ENCODE results near the gene CTNNA3. TPM values are rescaled to one million over a fixed set of nuclear protein-coding genes. Genes with fewer than 3 reads are reported as not detected.

CTNNA3 gene
- total RNA-seq, 6 experiments from 2014 or later, result 0.19 to 3.6 (median 1.2) TPM

- no peak for ATAC-seq
- Histone ChIP-seq H3K9me3 (no peaks in the 10 kb centered on the region), H3K4me3 (no peak overlapping the region), H3K36me3 (no peaks in the 10 kb centered on the region), H3K4me1 (no peaks in the 10 kb centered on the region), H3K27me3 (no peaks in the 10 kb centered on the region), H3K27ac (no peak overlapping the region)
- TF ChIP-seq, protein P1, sequence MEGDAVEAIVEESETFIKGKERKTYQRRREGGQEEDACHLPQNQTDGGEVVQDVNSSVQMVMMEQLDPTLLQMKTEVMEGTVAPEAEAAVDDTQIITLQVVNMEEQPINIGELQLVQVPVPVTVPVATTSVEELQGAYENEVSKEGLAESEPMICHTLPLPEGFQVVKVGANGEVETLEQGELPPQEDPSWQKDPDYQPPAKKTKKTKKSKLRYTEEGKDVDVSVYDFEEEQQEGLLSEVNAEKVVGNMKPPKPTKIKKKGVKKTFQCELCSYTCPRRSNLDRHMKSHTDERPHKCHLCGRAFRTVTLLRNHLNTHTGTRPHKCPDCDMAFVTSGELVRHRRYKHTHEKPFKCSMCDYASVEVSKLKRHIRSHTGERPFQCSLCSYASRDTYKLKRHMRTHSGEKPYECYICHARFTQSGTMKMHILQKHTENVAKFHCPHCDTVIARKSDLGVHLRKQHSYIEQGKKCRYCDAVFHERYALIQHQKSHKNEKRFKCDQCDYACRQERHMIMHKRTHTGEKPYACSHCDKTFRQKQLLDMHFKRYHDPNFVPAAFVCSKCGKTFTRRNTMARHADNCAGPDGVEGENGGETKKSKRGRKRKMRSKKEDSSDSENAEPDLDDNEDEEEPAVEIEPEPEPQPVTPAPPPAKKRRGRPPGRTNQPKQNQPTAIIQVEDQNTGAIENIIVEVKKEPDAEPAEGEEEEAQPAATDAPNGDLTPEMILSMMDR (IDR thresholded peaks at IDR 0.05), result no peak
- no peak for TF ChIP-seq POLR2A (IDR thresholded peaks at IDR 0.05)
- intact Hi-C loops (cut with DNase I), result no loop called here
- 62% methylated on average over 5 of the region's 5 CpGs for WGBS (ENCODE audit: insufficient coverage, low coverage, low lambda C conversion rate, missing lambda C conversion rate)
- no peak for DNase-seq
These were observed 1476.9 kb downstream of the CTNNA3 start for GRCh38 chr10:66218981-66219587.

- ATAC-seq, result no peak
- Histone ChIP-seq H3K4me3 (no peak overlapping the region), H3K27ac (no peak overlapping the region), H3K4me1 (no peaks in the 10 kb centered on the region), H3K27me3 (no peaks in the 10 kb centered on the region), H3K9me3 (no peaks in the 10 kb centered on the region), H3K36me3 (no peaks in the 10 kb centered on the region)
- DNase-seq, result no peak
- no peak for TF ChIP-seq POLR2A (IDR thresholded peaks at IDR 0.05)
- TF ChIP-seq, protein P1 (IDR thresholded peaks at IDR 0.05), result no peak
- intact Hi-C loops (cut with DNase I), result no loop called here
- WGBS (ENCODE audit: insufficient coverage, low coverage, low lambda C conversion rate, missing lambda C conversion rate), result 63% methylated on average over 2 of the region's 2 CpGs
These were observed 1477.7 kb downstream of the CTNNA3 start for GRCh38 chr10:66218289-66218688.

GRCh38 chr10:66215920-66216319 is 1480.1 kb downstream of the CTNNA3 start:
- ATAC-seq, result no peak
- no peak overlapping the region for H3K4me3 ChIP-seq
- no peak for DNase-seq
- 79% methylated on average over 3 of the region's 3 CpGs for WGBS (ENCODE audit: insufficient coverage, low coverage, low lambda C conversion rate, missing lambda C conversion rate)
- no peak overlapping the region for H3K27ac ChIP-seq
- intact Hi-C loops (cut with DNase I), result no loop called here
- no peaks in the 10 kb centered on the region for H3K4me1 ChIP-seq
- no peaks in the 10 kb centered on the region for H3K36me3 ChIP-seq
- TF ChIP-seq, protein P1 (IDR thresholded peaks at IDR 0.05), result no peak
- no peak for TF ChIP-seq POLR2A (IDR thresholded peaks at IDR 0.05)
- H3K9me3 ChIP-seq, result no peaks in the 10 kb centered on the region
- H3K27me3 ChIP-seq, result no peaks in the 10 kb centered on the region

GRCh38 chr10:66214721-66215404 is 1481.1 kb downstream of the CTNNA3 start:
- no peaks in the 10 kb centered on the region for H3K4me1 ChIP-seq
- H3K36me3 ChIP-seq, result no peaks in the 10 kb centered on the region
- H3K9me3 ChIP-seq, result no peaks in the 10 kb centered on the region
- H3K27me3 ChIP-seq, result no peaks in the 10 kb centered on the region
- TF ChIP-seq POLR2A (IDR thresholded peaks at IDR 0.05), result no peak
- TF ChIP-seq, protein P1 (IDR thresholded peaks at IDR 0.05), result peak; percentile 5 to 47 (median 24)
- H3K4me3 ChIP-seq, result no peak overlapping the region
- DNase-seq (no peak), ATAC-seq (peak in 2 of 4 donors; percentile 23 to 42)
- WGBS (ENCODE audit: insufficient coverage, low coverage, low lambda C conversion rate, missing lambda C conversion rate), result 53% methylated on average over 4 of the region's 4 CpGs
- intact Hi-C loops (cut with DNase I), result no loop called here
- no peak overlapping the region for H3K27ac ChIP-seq

Measured in right lobe of liver (tissue), 6 donors.